ENCODE results near the gene ARID5B.

ARID5B gene

GRCh38 chr10:62036186-62037081 is 134.9 kb downstream of the ARID5B start:
- DNase-seq (ENCODE audit: low spot score): no peak

GRCh38 chr10:62037166-62037831 is 135.8 kb downstream of the ARID5B start:
- no peak for DNase-seq (ENCODE audit: low spot score)

GRCh38 chr10:62037890-62038608 is 136.6 kb downstream of the ARID5B start:
- DNase-seq (ENCODE audit: low spot score): no peak

GRCh38 chr10:62038609-62039190 is 137.2 kb downstream of the ARID5B start:
- no peak for DNase-seq (ENCODE audit: low spot score)

GRCh38 chr10:62039954-62040353 is 138.5 kb downstream of the ARID5B start:
- no peak for DNase-seq (ENCODE audit: low spot score)

GRCh38 chr10:62040881-62041280 is 139.4 kb downstream of the ARID5B start:
- DNase-seq (ENCODE audit: low spot score): no peak

GRCh38 chr10:62043421-62044021 is 142.0 kb downstream of the ARID5B start:
- no peak for DNase-seq (ENCODE audit: low spot score)

- DNase-seq (ENCODE audit: low spot score): no peak
Measured at GRCh38 chr10:62044566-62044965, 143.1 kb downstream of the ARID5B start.

- no peak for DNase-seq (ENCODE audit: low spot score)
Measured at GRCh38 chr10:62045765-62046521, 144.4 kb downstream of the ARID5B start.

- DNase-seq (ENCODE audit: low spot score): no peak
Measured at GRCh38 chr10:62046522-62047227, 145.2 kb downstream of the ARID5B start.

GRCh38 chr10:62047228-62047892 is 145.9 kb downstream of the ARID5B start:
- no peak for DNase-seq (ENCODE audit: low spot score)

GRCh38 chr10:62047960-62048383 is 146.5 kb downstream of the ARID5B start:
- DNase-seq (ENCODE audit: low spot score): no peak

GRCh38 chr10:62048470-62048869 is 147.0 kb downstream of the ARID5B start:
- DNase-seq (ENCODE audit: low spot score): no peak

GRCh38 chr10:62048919-62049623 is 147.6 kb downstream of the ARID5B start:
- no peak for DNase-seq (ENCODE audit: low spot score)

- no peak for DNase-seq (ENCODE audit: low spot score)
Measured at GRCh38 chr10:62049624-62050345, 148.3 kb downstream of the ARID5B start.

- no peak for DNase-seq (ENCODE audit: low spot score)
Measured at GRCh38 chr10:62050346-62050892, 148.9 kb downstream of the ARID5B start.

- no peak for DNase-seq (ENCODE audit: low spot score)
Measured at GRCh38 chr10:62050893-62051433, 149.5 kb downstream of the ARID5B start.

- no peak for DNase-seq (ENCODE audit: low spot score)
Measured at GRCh38 chr10:62052276-62052675, 150.8 kb downstream of the ARID5B start.

Data from hematopoietic multipotent progenitor cell treated with erythropoietin and hydrocortisone succinate and interleukin-3 and kit ligand, for 15 days (in vitro differentiated cells).